Neuron (in vitro differentiated cells): Measurements from ENCODE around the gene PEG3.

Experiments
- H2AFZ ChIP-seq: one replicate; pipeline ENCODE4 v1.6.1; 2013; ENCODE audit warnings: low read depth, mild to moderate bottlenecking, inconsistent platforms, low read length, moderate library complexity
- H3K27me3 ChIP-seq: one replicate; pipeline ENCODE4 v1.6.1; 2013; ENCODE audit warnings: low read length; ENCODE audit not compliant: insufficient read depth
- H3K36me3 ChIP-seq: one replicate; pipeline ENCODE4 v1.6.1; 2013; ENCODE audit warnings: low read length; ENCODE audit not compliant: insufficient read depth
- H3K4me1 ChIP-seq: one replicate; pipeline ENCODE4 v1.6.1; 2013; ENCODE audit warnings: low read length; ENCODE audit not compliant: insufficient read depth
- H3K4me3 ChIP-seq: 2 replicates; pipeline ENCODE4 v1.5.1; 2013; ENCODE audit warnings: mild to moderate bottlenecking, low read length, moderate library complexity
- H3K9me3 ChIP-seq: one replicate; pipeline ENCODE4 v1.6.1; 2013; ENCODE audit warnings: low read length

PEG3 gene

DNA sequence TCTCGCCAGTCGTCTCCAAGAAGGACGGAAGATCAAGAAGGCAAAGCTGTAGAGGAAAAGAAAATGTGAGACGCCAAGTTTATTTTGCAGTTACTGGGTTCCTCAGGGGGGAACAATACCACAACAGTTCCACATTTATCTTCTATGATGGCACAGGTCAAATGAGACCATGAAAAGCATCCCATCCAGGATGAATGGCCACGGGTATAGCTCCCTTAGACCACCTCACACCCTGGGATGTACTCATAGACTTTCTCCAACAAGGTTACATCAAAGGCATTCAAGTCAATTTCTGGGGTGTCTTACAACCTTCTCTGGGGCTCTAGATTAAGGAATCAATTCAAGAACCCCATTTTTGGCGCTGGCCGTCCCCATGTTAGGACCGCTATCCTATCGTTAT, 4.5 kb downstream of the PEG3 start:
- Histone ChIP-seq H3K9me3 (peaks cover 14% of the 10 kb centered on the region), H3K4me3 (no peak overlapping the region), H2AFZ (no peak overlapping the region)

DNA sequence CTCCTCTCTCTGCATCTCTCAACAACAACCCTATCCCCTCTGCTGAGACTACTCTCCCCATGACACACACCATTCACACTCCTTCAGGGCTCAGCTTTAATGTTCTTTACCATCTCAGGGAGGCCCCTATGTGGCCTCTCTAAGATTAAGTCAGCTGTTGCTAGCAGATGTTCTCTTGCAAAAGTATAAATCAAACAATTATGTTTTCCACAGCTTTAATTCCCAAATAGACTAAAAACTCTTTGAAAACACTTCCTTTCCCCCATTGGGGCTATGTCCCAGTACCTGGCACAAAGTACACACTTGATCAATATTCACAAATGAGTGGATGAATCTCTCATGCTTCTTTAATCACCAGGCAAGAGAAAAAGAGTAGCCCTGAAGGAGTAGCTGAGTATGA, 5.1 kb downstream of the PEG3 start:
- H3K4me1 ChIP-seq, result peaks cover 15% of the 10 kb centered on the region
- H3K36me3 ChIP-seq, result no peaks in the 10 kb centered on the region
- H3K27me3 ChIP-seq, result no peaks in the 10 kb centered on the region
- H3K9me3 ChIP-seq, result peaks cover 14% of the 10 kb centered on the region
- no peak overlapping the region for H3K4me3 ChIP-seq
- H2AFZ ChIP-seq, result no peak overlapping the region

More for the DNA sequence above, 4.5 kb downstream of the PEG3 start:
- Histone ChIP-seq H3K27me3 (no peaks in the 10 kb centered on the region), H3K4me1 (peaks cover 14% of the 10 kb centered on the region), H3K36me3 (no peaks in the 10 kb centered on the region)

DNA sequence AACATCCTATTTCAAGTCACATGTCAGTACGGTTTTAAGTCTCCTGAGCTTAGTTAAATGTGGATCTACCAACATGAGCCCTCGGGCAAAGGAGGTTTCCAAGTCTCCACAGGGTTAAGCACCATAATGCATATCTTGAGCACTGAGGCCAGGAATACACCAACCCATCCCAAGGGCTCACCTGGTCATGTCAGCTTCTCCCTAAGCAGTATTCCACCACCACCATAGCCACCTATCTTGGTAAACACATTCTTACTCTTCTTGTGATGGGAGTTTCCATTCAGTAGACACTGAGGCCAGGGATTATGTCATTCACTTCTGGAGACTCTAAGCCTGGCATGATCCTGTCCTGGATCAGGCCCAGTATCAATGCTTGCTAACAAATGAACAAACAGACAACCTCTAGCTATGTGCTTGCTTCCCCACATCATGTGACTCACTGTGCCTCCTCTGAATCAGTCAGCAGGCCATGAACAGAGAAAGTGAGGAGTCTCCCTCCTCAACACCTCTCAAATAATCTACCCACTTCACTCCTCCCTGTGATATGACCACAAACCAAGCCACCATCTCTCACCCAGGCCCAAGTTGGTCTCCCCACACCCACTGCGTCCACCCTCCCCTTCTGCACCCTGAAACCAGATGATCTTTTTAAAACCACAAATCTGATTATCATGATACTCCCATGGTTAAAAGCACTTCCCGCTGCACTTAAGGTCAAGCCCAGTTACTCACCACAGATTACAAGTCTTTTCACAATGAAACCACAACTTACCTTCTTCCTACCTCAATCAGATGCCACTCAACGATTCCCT, 5.8 kb downstream of the PEG3 start:
- Histone ChIP-seq H3K36me3 (no peaks in the 10 kb centered on the region), H3K4me3 (no peak overlapping the region), H3K4me1 (peaks cover 20% of the 10 kb centered on the region), H3K27me3 (no peaks in the 10 kb centered on the region), H2AFZ (no peak overlapping the region), H3K9me3 (peaks cover 11% of the 10 kb centered on the region)

DNA sequence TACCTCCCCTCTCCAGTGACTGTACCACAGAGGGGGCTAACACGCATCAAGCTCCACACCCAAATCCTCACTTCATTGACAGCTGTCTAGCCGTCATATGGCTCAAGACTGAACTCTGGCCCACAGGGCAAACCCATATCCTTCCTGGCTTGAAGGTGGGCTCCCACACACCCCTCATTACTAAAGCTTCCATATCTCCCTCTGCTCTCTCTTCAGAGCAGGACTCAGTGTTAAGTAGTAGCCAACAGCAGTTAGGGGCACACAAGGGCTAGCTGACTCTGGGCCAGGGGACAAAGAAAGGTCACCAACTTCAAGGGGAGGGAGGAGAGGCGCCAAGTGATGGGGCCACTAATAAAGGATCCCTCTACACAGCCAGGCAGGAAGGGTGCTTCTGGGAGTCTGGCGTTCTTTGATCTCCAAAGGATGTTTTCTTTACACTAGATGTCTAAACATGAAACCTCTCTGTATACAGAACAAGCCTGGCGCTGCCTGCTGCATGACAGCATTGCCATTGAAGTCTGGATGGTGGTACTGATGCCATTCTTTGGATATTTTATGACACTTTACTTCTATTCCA, 8.1 kb downstream of the PEG3 start:
- H3K36me3 ChIP-seq, result no peaks in the 10 kb centered on the region
- H3K4me1 ChIP-seq, result peaks cover 22% of the 10 kb centered on the region
- no peak overlapping the region for H2AFZ ChIP-seq
- no peaks in the 10 kb centered on the region for H3K27me3 ChIP-seq
- no peak overlapping the region for H3K4me3 ChIP-seq
- peaks cover 4% of the 10 kb centered on the region for H3K9me3 ChIP-seq

DNA sequence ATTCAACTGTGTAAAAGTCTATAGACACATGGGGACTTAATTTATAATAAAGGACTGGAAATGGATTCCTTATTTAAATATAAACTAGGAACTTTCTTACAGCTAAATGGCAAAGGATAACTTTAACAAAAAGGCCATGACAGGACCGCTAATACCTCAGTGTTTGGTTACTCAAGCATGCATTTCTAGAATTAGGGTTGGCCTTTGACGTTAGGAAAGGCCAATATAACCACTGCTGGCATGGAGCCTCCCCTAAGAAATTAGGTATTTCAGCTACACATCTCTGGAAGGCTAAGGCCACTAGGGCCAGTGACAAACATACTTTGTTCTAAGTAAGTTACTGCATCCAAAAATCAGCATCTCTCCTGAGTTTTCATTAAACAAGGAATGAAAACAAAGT, 9.3 kb downstream of the PEG3 start:
- Histone ChIP-seq H3K36me3 (no peaks in the 10 kb centered on the region), H3K4me3 (no peak overlapping the region), H3K9me3 (peaks cover 4% of the 10 kb centered on the region)

DNA sequence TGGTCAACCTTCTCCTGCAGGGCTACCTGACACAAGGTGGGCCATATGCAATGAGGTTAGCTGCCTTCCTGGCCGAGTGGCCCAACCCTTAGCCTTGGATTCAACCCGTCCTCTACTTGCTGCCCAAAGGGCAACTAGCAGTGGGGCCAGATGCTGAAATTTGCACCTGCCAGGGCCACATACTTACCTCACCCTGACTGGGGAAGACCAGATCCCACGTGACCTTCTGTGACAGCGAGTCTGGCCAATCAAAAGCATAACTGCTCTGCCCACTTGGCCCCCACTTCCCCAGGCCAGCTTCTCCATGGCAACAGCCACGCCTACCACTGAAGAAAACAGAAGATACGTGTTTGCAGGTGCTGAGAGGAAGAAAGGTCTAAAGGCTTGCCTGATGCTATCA, 10.9 kb downstream of the PEG3 start:
- H3K27me3 ChIP-seq, result peaks cover 6% of the 10 kb centered on the region
- no peak overlapping the region for H3K4me3 ChIP-seq
- H2AFZ ChIP-seq, result no peak overlapping the region
- no peaks in the 10 kb centered on the region for H3K36me3 ChIP-seq
- H3K9me3 ChIP-seq, result peaks cover 4% of the 10 kb centered on the region
- H3K4me1 ChIP-seq, result peaks cover 22% of the 10 kb centered on the region

More for the DNA sequence above, 9.3 kb downstream of the PEG3 start:
- Histone ChIP-seq H2AFZ (no peak overlapping the region), H3K27me3 (peaks cover 3% of the 10 kb centered on the region), H3K4me1 (peaks cover 22% of the 10 kb centered on the region)

DNA sequence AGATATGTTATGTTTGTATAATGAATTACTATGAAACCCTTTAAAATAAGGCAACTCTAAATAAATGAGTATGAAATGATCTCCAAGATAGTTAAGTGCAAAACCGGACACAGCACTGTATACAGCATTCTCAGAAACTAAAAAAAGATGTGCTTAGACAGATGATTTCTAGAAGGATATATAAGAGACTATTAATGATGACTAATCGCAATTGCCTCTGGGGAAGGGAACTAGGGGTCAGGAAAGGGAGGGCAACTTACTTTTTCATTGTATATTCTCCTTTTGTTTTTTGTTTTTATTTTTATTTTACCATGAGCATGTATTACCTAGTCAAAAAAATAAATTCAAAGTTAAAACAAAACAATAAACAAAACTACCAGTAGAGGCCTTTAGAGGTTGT, 12.8 kb downstream of the PEG3 start:
- no peak overlapping the region for H3K4me3 ChIP-seq
- peaks cover 6% of the 10 kb centered on the region for H3K27me3 ChIP-seq
- H3K36me3 ChIP-seq, result no peaks in the 10 kb centered on the region
- H3K9me3 ChIP-seq, result peaks cover 4% of the 10 kb centered on the region
- no peak overlapping the region for H2AFZ ChIP-seq
- H3K4me1 ChIP-seq, result peaks cover 22% of the 10 kb centered on the region

DNA sequence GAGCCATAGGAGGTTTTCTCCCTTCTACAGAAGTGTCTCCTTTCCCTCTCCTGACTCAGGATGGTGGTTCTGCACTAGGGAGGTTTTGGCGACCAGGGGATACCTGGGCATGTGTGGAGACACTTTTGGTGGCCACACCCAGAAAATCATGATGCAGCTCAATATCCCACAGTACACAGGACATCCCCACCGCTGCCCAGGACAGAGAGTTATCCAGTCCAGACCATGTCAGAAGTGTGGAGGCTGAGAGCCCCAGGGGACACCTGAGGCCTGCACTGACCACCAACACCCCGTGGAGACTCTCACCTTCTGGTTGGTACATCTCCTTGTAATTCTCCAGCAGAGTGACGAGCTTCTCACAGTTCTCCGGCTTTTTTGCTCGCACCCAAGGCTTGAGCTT, 16.6 kb downstream of the PEG3 start:
- Histone ChIP-seq H3K27me3 (peaks cover 6% of the 10 kb centered on the region), H2AFZ (no peak overlapping the region), H3K9me3 (peaks cover 7% of the 10 kb centered on the region), H3K4me1 (no peaks in the 10 kb centered on the region), H3K36me3 (no peaks in the 10 kb centered on the region), H3K4me3 (no peak overlapping the region)

DNA sequence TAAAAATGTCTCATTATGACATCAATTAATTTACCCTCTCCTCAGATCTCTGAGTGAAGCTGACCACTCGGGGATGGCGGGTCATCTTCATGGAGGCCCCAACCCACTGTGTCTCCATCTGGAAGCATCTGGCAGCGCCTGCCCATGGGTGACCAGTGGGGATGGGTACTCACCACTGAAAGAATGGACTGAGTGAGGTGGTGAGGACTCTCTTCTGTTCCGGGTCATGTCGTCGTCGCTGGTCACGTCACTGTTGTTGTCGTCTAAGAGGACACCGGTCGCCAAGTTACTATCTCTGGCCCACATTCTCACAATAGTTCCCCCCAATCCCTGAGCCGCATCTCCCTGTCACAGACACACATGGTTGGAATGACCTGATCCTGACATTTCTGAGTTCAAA, 17.1 kb downstream of the PEG3 start:
- H3K9me3 ChIP-seq, result peaks cover 7% of the 10 kb centered on the region
- H3K4me1 ChIP-seq, result no peaks in the 10 kb centered on the region
- H3K36me3 ChIP-seq, result no peaks in the 10 kb centered on the region
- H2AFZ ChIP-seq, result no peak overlapping the region
- H3K4me3 ChIP-seq, result no peak overlapping the region
- H3K27me3 ChIP-seq, result peaks cover 6% of the 10 kb centered on the region

DNA sequence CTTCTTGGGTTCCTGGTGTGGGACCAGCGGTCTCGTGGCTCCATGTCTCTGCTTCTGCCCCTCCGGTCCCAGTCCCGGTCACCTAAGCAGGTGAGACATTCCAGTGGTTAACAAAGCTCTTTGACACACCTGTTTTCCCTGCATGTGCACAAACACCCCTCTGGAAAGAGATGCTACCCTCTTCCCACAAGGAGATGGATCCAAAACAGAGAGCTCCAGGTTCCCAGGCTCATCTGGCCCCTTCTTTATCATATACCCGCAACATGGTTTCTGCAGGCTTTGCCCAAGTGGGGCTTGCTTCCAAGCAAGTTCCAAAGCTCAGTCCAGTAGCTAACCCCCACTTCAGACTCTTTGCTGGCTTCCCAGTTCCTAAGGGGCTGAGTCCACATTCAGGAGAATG, 17.8 kb downstream of the PEG3 start:
- no peak overlapping the region for H2AFZ ChIP-seq
- no peaks in the 10 kb centered on the region for H3K36me3 ChIP-seq
- H3K4me3 ChIP-seq, result no peak overlapping the region
- peaks cover 7% of the 10 kb centered on the region for H3K9me3 ChIP-seq
- H3K27me3 ChIP-seq, result peaks cover 6% of the 10 kb centered on the region
- no peaks in the 10 kb centered on the region for H3K4me1 ChIP-seq

DNA sequence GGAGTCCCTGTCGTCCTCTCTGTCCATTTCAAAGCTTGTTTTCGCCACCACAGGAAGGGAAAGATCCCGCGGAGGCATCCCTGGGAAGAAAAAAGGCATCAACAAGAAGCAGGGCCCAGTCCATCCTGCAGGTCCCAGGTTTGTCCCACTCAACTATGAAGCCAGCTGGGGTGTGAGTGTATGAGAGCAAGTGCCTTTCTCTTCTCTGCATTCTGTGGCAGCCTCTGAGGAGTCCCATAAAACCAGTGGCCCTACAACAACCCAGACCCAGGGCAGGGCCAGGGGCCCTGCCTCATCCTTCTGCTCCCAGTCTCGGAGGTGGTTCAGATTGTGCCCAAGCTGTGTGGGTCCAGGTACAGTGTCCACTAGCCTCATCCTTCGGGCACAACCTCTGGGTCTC, 18.9 kb downstream of the PEG3 start:
- no peaks in the 10 kb centered on the region for H3K36me3 ChIP-seq
- H3K4me3 ChIP-seq, result no peak overlapping the region
- no peaks in the 10 kb centered on the region for H3K4me1 ChIP-seq
- no peak overlapping the region for H2AFZ ChIP-seq
- peaks cover 12% of the 10 kb centered on the region for H3K9me3 ChIP-seq
- H3K27me3 ChIP-seq, result peaks cover 6% of the 10 kb centered on the region

DNA sequence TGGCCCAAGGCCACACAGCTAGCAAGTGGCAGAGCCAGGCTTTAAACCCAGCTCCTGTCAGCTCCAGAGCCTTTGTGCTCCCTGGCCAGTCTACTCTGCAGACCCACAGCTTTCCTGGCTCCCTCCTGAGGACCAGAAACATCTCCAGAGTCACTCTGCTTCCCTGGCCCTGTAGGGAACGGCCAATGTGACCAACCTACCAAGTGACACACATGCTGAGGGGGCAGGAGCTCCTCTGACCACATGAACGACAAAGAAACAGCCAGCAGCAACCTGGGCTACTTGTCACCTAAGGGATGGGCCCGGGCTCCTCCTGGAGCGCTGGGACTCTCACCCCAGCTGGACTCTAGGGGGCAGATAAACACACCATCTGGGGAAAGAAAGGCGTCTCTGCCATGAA, 19.3 kb downstream of the PEG3 start:
- Histone ChIP-seq H3K27me3 (peaks cover 4% of the 10 kb centered on the region), H3K4me1 (no peaks in the 10 kb centered on the region), H2AFZ (no peak overlapping the region), H3K9me3 (peaks cover 14% of the 10 kb centered on the region), H3K4me3 (no peak overlapping the region), H3K36me3 (no peaks in the 10 kb centered on the region)

DNA sequence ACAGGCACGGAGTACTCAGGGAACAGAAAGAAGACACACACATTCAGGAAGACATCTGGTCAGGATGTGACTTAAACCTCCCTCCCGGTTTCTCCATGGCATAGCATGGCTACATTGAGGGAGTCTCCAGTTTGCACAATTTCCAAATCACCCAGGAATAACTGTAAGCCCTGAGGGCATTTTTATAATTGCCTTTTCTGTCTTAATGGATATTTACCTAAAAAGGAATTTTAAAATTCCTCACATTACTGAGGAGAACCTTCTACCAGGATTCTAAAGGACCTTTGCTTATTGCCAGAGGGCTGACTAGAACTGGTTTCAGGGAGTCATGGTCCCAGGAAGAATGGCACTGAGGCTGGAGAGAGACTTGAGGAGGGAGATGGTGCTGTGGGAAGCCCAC, 21.4 kb downstream of the PEG3 start:
- H3K9me3 ChIP-seq, result peaks cover 12% of the 10 kb centered on the region

More for the DNA sequence above, 21.4 kb downstream of the PEG3 start:
- Histone ChIP-seq H3K4me1 (no peaks in the 10 kb centered on the region), H3K36me3 (no peaks in the 10 kb centered on the region), H2AFZ (no peak overlapping the region), H3K4me3 (no peak overlapping the region), H3K27me3 (peaks cover 6% of the 10 kb centered on the region)
